Right atrium auricular region (tissue), 2 donors: Measurements from ENCODE around the gene SEC22C. TPM values are rescaled to one million over a fixed set of nuclear protein-coding genes. Genes with fewer than 3 reads are reported as not detected.
A peak's percentile ranks its signal among the peaks of the same experiment; 100 is the strongest.
"Not testable (repeated sequence)": the region's sequence is repeated elsewhere in the genome, so short reads cannot be mapped to it uniquely, and the experiment has no call there.

Experiments
- DNase-seq: peaks from one replicate; pipeline ENCODE4 v3.0.0-alpha.2; 2019; ENCODE audit warnings: low spot score
- H3K27ac ChIP-seq, 2 donors: fragments of 200-600 bp; sonication (generic); 1 replicate in 1 of 2; 2 replicates in 1 of 2; pipeline ENCODE4 v1.5.1; 2016 to 2019
- H3K27me3 ChIP-seq, 2 donors: fragments of 200-600 bp; sonication (generic); one replicate each; pipeline versions ENCODE4 v1.5.1 to v1.6.0; 2017 to 2019
- H3K36me3 ChIP-seq: fragments of 200-600 bp; sonication (generic); one replicate; pipeline ENCODE4 v1.5.1; 2016
- H3K4me1 ChIP-seq, 2 donors: fragments of 200-600 bp; sonication (generic); one replicate each; pipeline versions ENCODE4 v1.5.1 to v1.6.0; 2017 to 2019
- H3K4me3 ChIP-seq, 2 donors: fragments of 200-600 bp; sonication (generic); 1 replicate in 1 of 2; 2 replicates in 1 of 2; pipeline ENCODE4 v1.5.1; 2017 to 2019; ENCODE audit warnings: mild to moderate bottlenecking in 1 of 2, moderate library complexity in 1 of 2
- H3K9me3 ChIP-seq, 2 donors: fragments of 200-600 bp; sonication (generic); one replicate each; pipeline ENCODE4 v1.5.1; 2019
- total RNA-seq, 2 donors: library from RNA; depleted of rRNA; stranded (reverse); fragments of >200 nt; gene quantifications; one replicate each; pipeline ENCODE4 v1.1.0, GENCODE V29; 2016
- TF ChIP-seq, protein P1 (sequence below), 2 donors: fragments of 200-600 bp; sonication (generic); IDR thresholded peaks; one replicate each; pipeline ENCODE4 v1.5.1; 2019; ENCODE audit warnings: antibody characterized with exemption in 2 of 2

Gene SEC22C
- total RNA-seq, 2 donors from 2014 or later, result 32.3 to 36.2 TPM

DNA sequence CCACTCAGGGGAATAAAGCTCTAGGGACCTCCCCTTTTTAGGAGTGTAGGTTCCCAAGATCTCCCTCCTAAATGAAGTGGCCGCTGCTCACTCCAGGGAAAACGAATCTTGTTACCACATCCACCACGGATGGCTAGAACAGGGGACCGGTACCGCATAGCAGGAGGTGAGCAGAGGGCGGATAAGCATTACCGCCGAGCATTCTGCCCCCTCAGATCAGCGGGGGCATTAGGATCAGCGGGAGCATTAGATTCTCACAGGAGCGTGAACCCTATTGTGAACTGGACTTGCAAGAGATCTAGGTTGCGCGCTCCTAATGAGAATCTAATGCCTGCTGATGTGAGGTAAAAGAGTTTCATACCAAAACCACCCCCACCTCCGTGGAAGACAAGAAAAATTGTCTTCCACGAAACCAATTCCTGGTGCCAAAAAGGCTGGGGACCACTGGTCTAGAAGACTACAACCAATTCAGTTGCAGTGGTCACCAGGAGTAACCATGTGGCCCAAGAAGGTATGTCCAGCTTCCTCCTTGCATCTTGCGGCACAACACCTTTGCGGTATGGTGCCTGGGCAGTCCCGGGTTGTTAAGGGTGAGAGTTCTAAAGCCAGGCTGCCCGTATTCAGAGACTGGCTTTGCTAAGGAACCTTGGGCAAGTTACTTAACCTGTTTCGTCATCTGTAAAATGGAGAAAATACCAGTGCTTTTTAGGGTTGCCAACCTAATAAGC is 7.8 kb upstream of the SEC22C start:
- Histone ChIP-seq H3K9me3 (no peaks in the 10 kb centered on the region), H3K27ac (peak overlapping the region in 1 of 2 donors; percentile 88), H3K4me1 (peaks cover 0 to 11% of the 10 kb centered on the region in 2 donors), H3K27me3 (no peaks in the 10 kb centered on the region), H3K36me3 (no peaks in the 10 kb centered on the region), H3K4me3 (peak overlapping the region in 1 of 2 donors; percentile 74)
- DNase-seq, result no peak
- TF ChIP-seq, protein P1, sequence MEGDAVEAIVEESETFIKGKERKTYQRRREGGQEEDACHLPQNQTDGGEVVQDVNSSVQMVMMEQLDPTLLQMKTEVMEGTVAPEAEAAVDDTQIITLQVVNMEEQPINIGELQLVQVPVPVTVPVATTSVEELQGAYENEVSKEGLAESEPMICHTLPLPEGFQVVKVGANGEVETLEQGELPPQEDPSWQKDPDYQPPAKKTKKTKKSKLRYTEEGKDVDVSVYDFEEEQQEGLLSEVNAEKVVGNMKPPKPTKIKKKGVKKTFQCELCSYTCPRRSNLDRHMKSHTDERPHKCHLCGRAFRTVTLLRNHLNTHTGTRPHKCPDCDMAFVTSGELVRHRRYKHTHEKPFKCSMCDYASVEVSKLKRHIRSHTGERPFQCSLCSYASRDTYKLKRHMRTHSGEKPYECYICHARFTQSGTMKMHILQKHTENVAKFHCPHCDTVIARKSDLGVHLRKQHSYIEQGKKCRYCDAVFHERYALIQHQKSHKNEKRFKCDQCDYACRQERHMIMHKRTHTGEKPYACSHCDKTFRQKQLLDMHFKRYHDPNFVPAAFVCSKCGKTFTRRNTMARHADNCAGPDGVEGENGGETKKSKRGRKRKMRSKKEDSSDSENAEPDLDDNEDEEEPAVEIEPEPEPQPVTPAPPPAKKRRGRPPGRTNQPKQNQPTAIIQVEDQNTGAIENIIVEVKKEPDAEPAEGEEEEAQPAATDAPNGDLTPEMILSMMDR (IDR thresholded peaks at IDR 0.05), result no peak

DNA sequence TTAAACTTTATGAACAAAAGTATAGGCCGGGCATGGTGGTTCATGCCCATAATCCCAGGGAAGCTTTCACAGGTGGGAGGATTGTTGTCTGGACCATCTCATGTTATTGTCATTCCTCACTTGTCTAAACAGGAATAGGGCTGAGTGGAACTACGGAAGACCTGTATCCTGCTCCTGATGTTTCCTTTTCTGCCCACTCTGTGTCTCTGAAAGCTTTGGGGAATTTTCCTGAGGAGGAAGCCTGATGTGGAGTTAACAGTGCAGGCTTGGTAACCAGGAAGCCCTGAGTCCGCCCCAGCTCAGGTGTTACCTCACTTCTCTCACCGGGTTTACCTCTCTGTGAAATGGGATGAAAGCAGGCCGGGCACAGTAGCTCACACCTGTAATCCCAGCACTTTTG is 6.9 kb upstream of the SEC22C start:
- no peak for DNase-seq
- Histone ChIP-seq H3K27me3 (no peaks in the 10 kb centered on the region), H3K4me3 (no peak overlapping the region), H3K27ac (no peak overlapping the region), H3K9me3 (no peaks in the 10 kb centered on the region), H3K4me1 (peaks cover 0 to 11% of the 10 kb centered on the region in 2 donors), H3K36me3 (no peaks in the 10 kb centered on the region)
- TF ChIP-seq, protein P1 (IDR thresholded peaks at IDR 0.05), result no peak

DNA sequence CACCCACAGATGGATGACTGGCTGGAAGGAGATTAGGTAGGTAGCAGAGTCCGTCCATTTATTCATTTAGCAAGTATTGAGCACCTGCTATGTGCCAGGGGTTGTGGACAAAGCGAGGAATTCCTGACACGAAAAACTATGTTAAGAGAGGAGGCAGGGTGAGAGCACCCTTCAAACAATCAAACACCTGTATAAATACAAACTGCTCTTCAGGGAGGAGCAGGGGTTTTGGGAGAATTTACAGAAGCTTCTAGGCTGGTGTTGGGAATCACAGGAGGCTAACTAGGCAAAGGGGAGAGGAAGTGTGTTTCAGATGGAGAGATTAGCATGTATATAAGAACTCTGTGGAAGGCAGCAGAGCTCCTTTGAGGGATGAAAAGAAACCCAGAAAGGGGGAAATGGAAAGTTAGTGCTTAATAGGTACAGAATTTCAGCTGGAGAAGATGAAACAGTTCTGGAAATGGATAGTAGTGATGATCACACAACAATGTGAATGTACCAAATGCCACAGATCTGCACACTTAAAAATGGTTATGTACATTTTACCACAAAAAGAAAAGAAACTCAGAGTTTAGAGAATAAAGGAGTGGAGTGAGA is 805 bp upstream of the SEC22C start:
- Histone ChIP-seq H3K27ac (peak overlapping the region; percentile 92 to 93), H3K4me1 (peaks cover 0 to 20% of the 10 kb centered on the region in 2 donors), H3K27me3 (no peaks in the 10 kb centered on the region), H3K4me3 (peak overlapping the region; percentile 95 to 97), H3K36me3 (peaks cover 4% of the 10 kb centered on the region), H3K9me3 (no peaks in the 10 kb centered on the region)
- DNase-seq, result no peak
- TF ChIP-seq, protein P1 (IDR thresholded peaks at IDR 0.05), result no peak

DNA sequence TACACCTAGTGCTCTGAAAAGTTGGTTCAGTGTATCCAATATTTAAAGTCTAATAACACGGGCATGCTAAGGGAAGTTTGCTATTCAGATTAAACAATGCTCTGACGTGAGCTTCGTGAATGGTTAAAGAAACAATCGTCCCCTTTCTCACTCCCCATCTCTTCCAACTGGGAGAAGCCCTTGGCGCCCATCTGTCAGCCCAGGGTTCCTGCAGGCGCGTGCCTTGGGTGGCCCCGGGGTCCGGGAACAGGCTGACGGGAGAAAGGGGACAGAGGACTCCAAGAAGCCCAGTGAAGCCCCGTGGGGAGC is 413 bp downstream of the SEC22C start:
- H3K36me3 ChIP-seq, result peaks cover 4% of the 10 kb centered on the region
- peak overlapping the region; percentile 92 to 93 for H3K27ac ChIP-seq
- peak overlapping the region; percentile 95 to 97 for H3K4me3 ChIP-seq
- no peaks in the 10 kb centered on the region for H3K9me3 ChIP-seq
- H3K4me1 ChIP-seq, result peaks cover 0 to 20% of the 10 kb centered on the region in 2 donors
- H3K27me3 ChIP-seq, result no peaks in the 10 kb centered on the region
- DNase-seq, result no peak
- TF ChIP-seq, protein P1 (IDR thresholded peaks at IDR 0.05), result no peak

DNA sequence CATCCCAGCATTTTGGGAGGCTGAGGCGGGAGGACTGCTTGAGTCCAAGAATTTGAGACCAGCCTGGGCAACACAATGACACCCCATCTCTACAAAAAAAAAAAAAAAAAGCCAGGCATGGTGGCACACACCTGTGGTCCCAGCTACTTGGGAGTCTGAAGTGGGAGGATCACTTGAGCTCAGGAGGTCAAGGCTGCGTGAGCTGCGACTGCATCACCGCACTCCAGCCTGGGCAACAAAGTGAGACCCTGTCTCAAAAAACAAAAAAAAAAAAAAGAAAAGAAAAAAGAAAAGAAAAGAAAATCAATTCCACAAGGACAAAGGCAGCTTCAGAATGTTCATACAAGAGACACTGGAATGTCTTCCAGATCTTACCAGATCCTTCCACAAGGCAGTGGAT is 2.4 kb downstream of the SEC22C start:
- not testable (repeated sequence) for H3K36me3 ChIP-seq, DNase-seq, H3K27ac ChIP-seq, H3K27me3 ChIP-seq, H3K9me3 ChIP-seq, H3K4me3 ChIP-seq
- peaks cover 0 to 20% of the 10 kb centered on the region in 2 donors for H3K4me1 ChIP-seq

DNA sequence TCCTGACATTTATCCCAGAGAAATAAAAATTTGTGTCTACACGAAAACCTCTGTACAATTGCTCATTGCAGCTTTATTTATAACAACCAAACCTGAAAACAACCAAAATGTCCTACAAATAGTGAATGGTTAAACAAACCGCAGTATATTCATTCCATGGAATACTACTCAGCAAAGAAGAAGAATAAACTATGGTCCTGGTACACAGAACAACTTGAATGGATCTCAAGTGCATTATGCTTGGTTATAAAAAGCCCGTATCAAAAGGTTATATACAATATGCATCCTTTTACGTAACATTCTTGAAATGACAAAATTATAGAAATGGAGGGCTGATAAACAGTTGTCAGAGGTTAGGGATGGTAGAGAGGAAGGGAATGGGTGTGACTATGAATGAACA is 3.7 kb downstream of the SEC22C start:
- TF ChIP-seq, protein P1 (IDR thresholded peaks at IDR 0.05), result no peak
- Histone ChIP-seq H3K27me3 (no peaks in the 10 kb centered on the region), H3K36me3 (peaks cover 15% of the 10 kb centered on the region), H3K4me1 (peaks cover 0 to 20% of the 10 kb centered on the region in 2 donors), H3K27ac (no peak overlapping the region), H3K9me3 (peaks cover 0 to 14% of the 10 kb centered on the region in 2 donors), H3K4me3 (no peak overlapping the region)
- DNase-seq, result no peak
